ENCODE results near the gene CD58.

GRCh38 chr1:116487583-116487982 is 83.2 kb downstream of the CD58 start:
- no peak for TF ChIP-seq CTCF (IDR thresholded peaks at IDR 0.05)
- no peak for TF ChIP-seq POLR2A (IDR thresholded peaks at IDR 0.05)
